Liver (tissue), 9 donors: ENCODE data around the gene SEZ6L. TPM values are rescaled to one million over a fixed set of nuclear protein-coding genes. Genes with fewer than 3 reads are reported as not detected.

Experiments used
- DNase-seq: peaks from one replicate; pipeline ENCODE4 v3.0.0-alpha.2; 2017; ENCODE audit warnings: low spot score
- H3K27ac ChIP-seq, 2 donors: one replicate each; pipeline ENCODE4 v1.7.0; 2013; ENCODE audit warnings: inconsistent platforms in 2 of 2, low read length in 2 of 2, control low read depth in 1 of 2, low read depth in 1 of 2, mild to moderate bottlenecking in 1 of 2
- H3K27me3 ChIP-seq, 4 donors: one replicate each; pipeline versions ENCODE4 v1.6.1 to v1.7.0; 2013; ENCODE audit warnings: low read length in 3 of 4, inconsistent platforms in 1 of 4, mild to moderate bottlenecking in 1 of 4, moderate library complexity in 1 of 4; ENCODE audit not compliant: control insufficient read depth in 4 of 4, insufficient read depth in 4 of 4
- H3K36me3 ChIP-seq, 4 donors: one replicate each; pipeline versions ENCODE4 v1.6.1 to v1.7.0; 2013; ENCODE audit warnings: low read length in 3 of 4, mild to moderate bottlenecking in 3 of 4, low read depth in 1 of 4, moderate library complexity in 1 of 4; ENCODE audit not compliant: control insufficient read depth in 4 of 4, insufficient read depth in 3 of 4
- H3K4me1 ChIP-seq, 4 donors: one replicate each; pipeline versions ENCODE4 v1.6.1 to v1.7.0; 2013; ENCODE audit warnings: low read length in 3 of 4, mild to moderate bottlenecking in 3 of 4, moderate library complexity in 1 of 4; ENCODE audit not compliant: control insufficient read depth in 4 of 4, insufficient read depth in 4 of 4
- H3K4me3 ChIP-seq, 3 donors: one replicate each; pipeline versions ENCODE4 v1.6.1 to v1.7.0; 2013; ENCODE audit warnings: low read length in 3 of 3, control low read depth in 1 of 3, low read depth in 1 of 3, mild to moderate bottlenecking in 1 of 3
- H3K9ac ChIP-seq, 2 donors: one replicate each; pipeline ENCODE4 v1.7.0; 2013; ENCODE audit warnings: low read length in 2 of 2, mild to moderate bottlenecking in 2 of 2, moderate library complexity in 2 of 2, control low read depth in 1 of 2, low read depth in 1 of 2
- H3K9me3 ChIP-seq, 4 donors: one replicate each; pipeline versions ENCODE4 v1.6.1 to v1.7.0; 2013; ENCODE audit warnings: low read length in 3 of 4; ENCODE audit not compliant: control insufficient read depth in 4 of 4
- CTCF ChIP-seq: fragments of 150-350 bp; IDR thresholded peaks from 2 replicates; pipeline ENCODE4 v1.5.1; 2017; ENCODE audit warnings: improper control_type of control experiment, low read depth, low read length; ENCODE audit not compliant: missing input control
- EGR1 ChIP-seq, 2 donors: IDR thresholded peaks; 2 replicates each; pipeline ENCODE4 v1.6.1; 2016 to 2018; ENCODE audit warnings: antibody characterized with exemption in 2 of 2, low read depth in 2 of 2
- FOXA1 ChIP-seq: IDR thresholded peaks from 2 replicates; pipeline ENCODE4 v1.6.1; 2016; ENCODE audit warnings: antibody characterized with exemption
- FOXA2 ChIP-seq: IDR thresholded peaks from 2 replicates; pipeline ENCODE4 v1.6.1; 2016; ENCODE audit warnings: antibody characterized with exemption
- GABPA ChIP-seq, 2 donors: IDR thresholded peaks in 1 of 2; conservative IDR thresholded peaks in 1 of 2; 2 replicates each; pipeline ENCODE4 v1.6.1; 2016; ENCODE audit warnings: antibody characterized with exemption in 2 of 2, mild to moderate bottlenecking in 1 of 2, moderate library complexity in 1 of 2
- HNF4A ChIP-seq, 2 donors: conservative IDR thresholded peaks; 2 replicates each; pipeline ENCODE4 v1.6.1; 2016; ENCODE audit warnings: antibody characterized with exemption in 2 of 2, mild to moderate bottlenecking in 2 of 2
- HNF4G ChIP-seq: IDR thresholded peaks from 2 replicates; pipeline ENCODE4 v1.6.1; 2016; ENCODE audit warnings: antibody characterized with exemption
- JUND ChIP-seq, 2 donors: IDR thresholded peaks; 2 replicates each; pipeline ENCODE4 v1.6.1; 2016; ENCODE audit warnings: antibody characterized with exemption in 2 of 2
- MAX ChIP-seq: IDR thresholded peaks from 2 replicates; pipeline ENCODE4 v1.6.1; 2016; ENCODE audit warnings: antibody characterized with exemption
- NR2F2 ChIP-seq: IDR thresholded peaks from 2 replicates; pipeline ENCODE4 v1.6.1; 2016; ENCODE audit warnings: antibody characterized with exemption
- RAD21 ChIP-seq, 2 donors: IDR thresholded peaks; 2 replicates each; pipeline ENCODE4 v1.6.1; 2016; ENCODE audit warnings: antibody characterized with exemption in 2 of 2, mild to moderate bottlenecking in 2 of 2
- REST ChIP-seq: IDR thresholded peaks from 2 replicates; pipeline ENCODE4 v1.6.1; 2016; ENCODE audit warnings: antibody characterized with exemption, mild to moderate bottlenecking
- RXRA ChIP-seq, 2 donors: IDR thresholded peaks; 2 replicates each; pipeline ENCODE4 v1.6.1; 2017 to 2018; ENCODE audit warnings: antibody characterized with exemption in 2 of 2, mild to moderate bottlenecking in 1 of 2
- SP1 ChIP-seq: IDR thresholded peaks from 2 replicates; pipeline ENCODE4 v1.6.1; 2018; ENCODE audit warnings: antibody characterized with exemption, mild to moderate bottlenecking
- TAF1 ChIP-seq: conservative IDR thresholded peaks from 2 replicates; pipeline ENCODE4 v1.6.1; 2016; ENCODE audit warnings: antibody characterized with exemption, mild to moderate bottlenecking
- YY1 ChIP-seq: IDR thresholded peaks from 2 replicates; pipeline ENCODE4 v1.6.1; 2016; ENCODE audit warnings: antibody characterized with exemption, mild to moderate bottlenecking
- WGBS: extraction: QIAGEN DNeasy Blood & Tissue Kit; methylation state at CpG from one replicate; pipeline ENCODE4 v1.1.7; 2013; 5-methylcytosine and 5-hydroxymethylcytosine counted together
- polyA plus RNA-seq, 2 donors: library from polyadenylated mRNA; stranded (reverse) in 1 of 2; unstranded in 1 of 2; fragments of 200-250 nt in 1 of 2; fragments of >200 nt in 1 of 2; fragmentation: Nextera tagmentation in 1 of 2; extraction: Ambion mirVana in 1 of 2; gene quantifications; one replicate each; pipeline versions ENCODE4 v1.2.1 to v1.2.3, GENCODE V29; 2013 to 2015
- total RNA-seq, 2 donors: library from RNA; depleted of rRNA; stranded (reverse); fragments of >200 nt; gene quantifications; one replicate each; pipeline ENCODE4 v1.2.3, GENCODE V29; 2014
- TF ChIP-seq, protein P1 (sequence below): IDR thresholded peaks from 2 replicates; pipeline ENCODE4 v1.6.1; 2016; ENCODE audit warnings: antibody characterized with exemption
- donor health status: healthy.
- donor health status: healthy.
- donor health status: healthy.
- donor health status: healthy.
- donor health status: healthy.

Gene SEZ6L
- total and polyA plus RNA-seq, 4 donors: under 0.01 to 0.70 (median 0.08) TPM; not detected in 1

DNA sequence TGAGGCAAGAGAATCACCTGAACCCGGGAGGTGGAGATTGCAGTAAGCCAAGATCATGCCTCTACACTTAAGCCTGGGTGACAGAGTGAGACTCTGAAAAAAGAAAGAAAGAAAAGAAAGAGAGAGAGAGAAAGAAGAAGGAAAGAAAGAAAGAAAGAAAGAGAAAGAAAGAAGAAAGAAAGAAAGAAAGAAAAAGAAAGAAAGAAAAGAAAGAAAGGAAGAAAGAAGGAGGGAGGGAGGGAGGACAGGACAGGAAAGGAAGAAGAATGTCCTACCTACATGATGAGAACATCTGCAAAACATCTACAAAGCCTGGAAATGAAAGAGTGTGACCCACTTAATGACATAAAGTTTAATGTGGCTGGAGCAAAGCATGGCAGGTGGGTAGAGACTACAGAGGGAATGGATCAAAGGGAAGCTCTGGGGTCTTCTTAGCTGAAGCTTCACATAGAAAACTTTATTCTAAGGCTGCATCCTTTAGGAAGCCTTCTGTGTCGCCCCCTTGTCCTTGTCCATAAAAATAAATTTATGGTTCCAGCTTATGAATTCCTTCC lies 147.5 kb downstream of the SEZ6L start:
- Histone ChIP-seq H3K4me3 (no peak overlapping the region), H3K27ac (no peak overlapping the region), H3K9me3 (peaks cover 0 to 2% (median 0%) of the 10 kb centered on the region in 4 donors), H3K9ac (no peak overlapping the region), H3K4me1 (no peaks in the 10 kb centered on the region), H3K36me3 (no peaks in the 10 kb centered on the region), H3K27me3 (peaks cover 0 to 5% (median 0%) of the 10 kb centered on the region in 4 donors)
- WGBS: 62% methylated on average over 2 of the region's 2 CpGs
- no peak for DNase-seq
- no peak for TF ChIP-seq JUND (IDR thresholded peaks at IDR 0.05)
- no peak for TF ChIP-seq FOXA2
- TF ChIP-seq HNF4A (conservative IDR thresholded peaks at IDR 0.05): no peak
- no peak for TF ChIP-seq GABPA (IDR thresholded peaks at IDR 0.05 in 1 of 2, conservative IDR thresholded peaks at IDR 0.05 in 1 of 2)
- no peak for TF ChIP-seq NR2F2
- TF ChIP-seq RXRA (IDR thresholded peaks at IDR 0.05): no peak
- TF ChIP-seq, protein P1, sequence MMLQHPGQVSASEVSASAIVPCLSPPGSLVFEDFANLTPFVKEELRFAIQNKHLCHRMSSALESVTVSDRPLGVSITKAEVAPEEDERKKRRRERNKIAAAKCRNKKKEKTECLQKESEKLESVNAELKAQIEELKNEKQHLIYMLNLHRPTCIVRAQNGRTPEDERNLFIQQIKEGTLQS: no peak
- no peak for TF ChIP-seq CTCF
- no peak for TF ChIP-seq MAX
- TF ChIP-seq YY1: no peak
- no peak for TF ChIP-seq REST
- TF ChIP-seq RAD21 (IDR thresholded peaks at IDR 0.05): no peak
- no peak for TF ChIP-seq FOXA1
- no peak for TF ChIP-seq EGR1 (IDR thresholded peaks at IDR 0.05; ENCODE audit: low read depth in 2 of 2)
- TF ChIP-seq TAF1: no peak
- TF ChIP-seq SP1: no peak
- no peak for TF ChIP-seq HNF4G

GRCh38 chr22:26318975-26319374 lies 149.7 kb downstream of the SEZ6L start:
- no peaks in the 10 kb centered on the region for H3K4me1 ChIP-seq
- H3K4me3 ChIP-seq: no peak overlapping the region
- TF ChIP-seq HNF4G: no peak
- no peak for TF ChIP-seq FOXA2
- no peak for TF ChIP-seq FOXA1
- no peak for TF ChIP-seq GABPA (IDR thresholded peaks at IDR 0.05 in 1 of 2, conservative IDR thresholded peaks at IDR 0.05 in 1 of 2)
- H3K27me3 ChIP-seq: peaks cover 0 to 3% (median 0%) of the 10 kb centered on the region in 4 donors
- peaks cover 0 to 2% (median 0%) of the 10 kb centered on the region in 4 donors for H3K9me3 ChIP-seq
- no peak for DNase-seq
- H3K27ac ChIP-seq: no peak overlapping the region
- 47% methylated on average over 6 of the region's 6 CpGs for WGBS
- no peaks in the 10 kb centered on the region for H3K36me3 ChIP-seq
- H3K9ac ChIP-seq: no peak overlapping the region
